HG03097 (cell line): ENCODE results near the gene CTLA4.

Experiments
- ATAC-seq: cut with Tn5 transposase; IDR thresholded peaks from one replicate; pipeline ENCODE4 v1.9.1; 2021; ENCODE audit not compliant: unreplicated experiment, low FRiP score

The CTLA4 gene

DNA sequence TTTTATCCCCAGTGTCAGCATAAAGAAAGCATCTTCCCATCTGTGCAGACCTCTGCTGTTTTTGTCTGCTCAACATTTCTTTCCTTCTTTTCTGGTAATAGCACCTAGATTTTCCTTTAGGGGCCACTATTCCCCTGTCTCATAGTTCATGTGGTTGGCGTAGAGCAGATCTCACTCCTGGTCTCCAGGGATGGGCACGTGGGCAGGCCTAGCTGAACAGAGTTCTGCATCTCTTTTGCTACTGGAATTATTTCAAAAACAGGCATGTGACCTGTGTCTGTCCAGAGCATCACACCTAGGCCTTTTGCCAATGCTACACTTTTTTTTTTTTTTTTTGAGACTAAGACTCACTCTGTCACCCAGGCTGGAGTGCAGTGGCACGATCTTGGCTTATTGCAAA is 51.3 kb downstream of the CTLA4 start:
- no peak for ATAC-seq
